Stimulated activated CD8-positive, alpha-beta memory T cell treated with anti-CD3 and anti-CD28 coated beads, Interleukin-4, amount 100 ng/mL, for 24 hours (primary cell): ENCODE measurements around the gene FXYD4.

ENCODE experiments used
- DNase-seq: peaks from one replicate; pipeline ENCODE4 v3.0.0-alpha.2; 2020; ENCODE audit warnings: low read depth

Gene FXYD4

DNA sequence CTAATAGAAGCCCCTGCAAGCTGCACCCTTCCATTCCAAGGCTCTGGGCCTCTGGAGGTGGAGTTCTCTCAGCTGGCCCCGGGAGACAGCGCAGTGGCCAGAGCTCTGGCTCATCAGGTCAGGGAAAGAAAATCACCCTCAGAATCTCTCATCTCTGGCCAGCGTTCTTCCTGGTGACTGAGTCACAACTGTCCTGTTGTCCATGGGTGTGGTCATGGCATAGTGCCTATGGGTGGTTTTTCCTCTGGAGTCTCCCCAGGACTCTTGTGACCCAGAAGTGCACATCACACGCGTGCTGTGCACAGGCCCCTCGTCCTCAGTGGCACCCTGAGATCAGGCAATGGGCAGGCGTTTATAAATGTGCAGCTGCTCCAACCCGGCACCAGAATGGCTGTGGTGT is 27.4 kb upstream of the FXYD4 start:
- no peak for DNase-seq

DNA sequence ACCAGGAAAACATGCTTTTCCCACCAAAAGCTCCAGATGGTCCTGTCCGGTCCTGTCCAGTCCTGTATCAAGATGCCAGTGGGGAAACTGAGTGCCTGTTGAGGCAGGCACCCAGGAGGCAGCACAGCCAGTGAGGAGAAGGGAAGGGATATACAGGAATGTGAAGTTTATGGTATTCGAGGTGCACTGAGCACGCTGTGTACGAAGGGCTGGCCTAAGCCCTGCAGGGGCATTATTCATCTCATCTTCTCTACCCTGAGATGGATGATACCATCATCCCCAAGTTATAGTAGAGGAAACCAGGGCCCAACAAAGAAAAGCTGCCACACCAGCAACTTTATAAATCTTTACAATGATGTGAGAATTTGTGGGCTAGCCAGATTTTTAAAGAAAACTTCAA is 23.4 kb upstream of the FXYD4 start:
- DNase-seq: no peak

DNA sequence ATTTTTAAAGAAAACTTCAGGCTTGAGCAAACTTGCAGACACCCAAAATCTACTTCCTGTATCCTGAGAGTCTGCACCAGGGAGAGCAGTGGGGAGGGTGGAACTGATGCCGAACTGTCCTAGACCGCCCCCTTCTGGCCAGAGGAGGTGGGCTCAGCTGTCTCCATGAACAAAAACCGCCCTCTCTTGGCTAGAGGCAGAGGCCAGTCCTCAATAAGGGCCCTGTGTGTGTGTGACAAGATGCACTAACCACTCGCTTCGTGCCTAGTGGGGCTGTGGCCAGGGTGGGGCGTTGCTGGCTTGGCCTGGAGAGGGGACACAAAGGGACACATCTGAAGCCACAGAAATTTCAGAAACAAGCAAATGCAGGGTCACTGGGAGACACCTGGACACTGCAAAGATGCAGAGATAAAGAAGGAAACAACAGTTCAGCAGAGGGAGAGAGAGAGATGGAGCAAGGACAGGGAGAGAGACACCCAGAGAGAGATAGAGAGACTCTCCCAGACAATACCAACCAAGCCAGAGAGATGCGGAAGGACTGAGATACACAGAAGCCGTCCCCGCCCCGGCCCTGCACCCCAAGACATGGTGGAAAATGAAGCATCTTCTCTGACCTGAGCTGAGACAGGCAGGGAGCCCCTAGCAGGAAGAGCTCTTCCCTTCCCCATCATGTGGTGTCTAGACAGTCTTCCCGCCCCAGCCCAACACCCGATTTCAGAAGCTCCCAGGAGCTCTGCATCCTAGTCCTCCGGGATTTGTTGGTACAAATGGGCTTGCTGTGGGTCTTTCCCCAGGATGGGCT is 22.7 kb upstream of the FXYD4 start:
- peak; percentile 72 for DNase-seq

DNA sequence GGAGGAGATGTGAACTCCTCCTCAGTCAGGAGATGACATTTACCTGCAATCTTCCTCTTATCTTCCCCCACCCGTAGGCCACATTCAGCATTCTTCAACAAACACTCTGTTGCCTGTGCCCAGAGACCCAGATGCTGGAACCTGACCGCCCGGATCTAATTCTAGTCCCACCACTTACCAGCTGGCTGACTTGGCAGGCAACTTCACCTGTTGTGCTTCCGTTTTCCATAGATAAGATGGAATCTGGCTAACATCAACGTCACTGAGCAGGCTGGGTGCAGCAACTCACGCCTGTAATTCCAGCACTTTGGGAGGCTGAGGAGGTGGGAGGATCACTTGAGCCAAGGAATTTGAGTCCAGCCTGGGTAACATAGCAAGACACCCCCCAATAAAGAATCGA is 21.3 kb upstream of the FXYD4 start:
- DNase-seq: no peak

DNA sequence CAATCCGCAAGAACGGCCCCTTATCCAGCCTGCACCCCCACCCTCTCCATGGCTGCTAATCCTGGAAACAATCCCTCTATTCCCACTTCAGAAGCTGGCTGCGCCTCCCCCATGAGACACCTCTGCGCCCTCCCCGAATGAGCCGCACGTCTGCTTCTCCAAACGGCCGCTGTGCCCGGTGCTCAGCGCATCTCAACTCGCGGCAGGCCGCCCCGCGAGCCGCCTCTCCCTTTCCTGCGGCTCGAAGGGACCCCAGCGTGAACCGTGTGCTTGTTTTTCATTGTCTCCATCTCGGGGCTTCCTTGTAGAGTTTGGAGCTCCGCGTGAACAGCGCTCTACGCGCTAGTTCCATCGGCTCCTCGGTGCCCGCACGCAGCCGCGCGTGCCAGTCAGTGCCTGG is 20.8 kb upstream of the FXYD4 start:
- no peak for DNase-seq

DNA sequence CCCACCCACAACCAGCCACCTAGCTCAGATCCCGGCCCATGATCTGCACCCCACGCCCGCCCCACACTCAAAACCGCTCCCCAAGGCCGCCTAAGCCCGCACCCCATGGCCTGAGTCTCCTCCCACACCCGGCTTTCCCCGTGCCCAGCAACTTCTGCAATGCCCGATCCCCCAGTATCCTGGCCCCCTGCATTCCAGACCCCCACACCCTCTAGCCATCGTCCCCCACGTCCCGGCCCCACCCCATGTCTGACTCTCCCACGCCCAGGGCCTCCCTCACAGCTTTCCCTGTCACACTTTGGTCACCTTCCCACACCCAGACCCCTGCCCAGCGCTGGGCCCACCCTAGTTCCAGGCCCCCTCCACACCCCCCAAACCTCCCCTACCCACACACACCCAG is 20.1 kb upstream of the FXYD4 start:
- DNase-seq: no peak

DNA sequence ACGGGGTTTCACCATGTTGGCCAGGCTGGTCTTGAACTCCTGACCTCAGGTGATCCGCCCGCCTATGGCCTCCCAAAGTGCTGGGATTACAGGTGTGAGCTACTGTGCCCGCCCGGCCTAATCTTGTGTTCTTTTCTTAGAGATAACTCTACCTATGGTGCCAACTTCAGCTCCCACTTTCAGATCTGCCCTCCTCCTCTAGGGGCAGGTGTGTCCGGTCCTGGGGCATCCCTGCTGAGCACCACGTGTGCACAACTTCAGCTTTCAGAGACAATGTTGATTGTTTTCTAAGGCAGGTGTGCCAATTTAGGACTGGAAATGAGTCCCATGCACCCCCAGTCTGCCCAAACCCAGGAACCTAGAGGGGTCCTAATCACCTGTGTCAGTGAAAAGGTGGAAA is 18.5 kb upstream of the FXYD4 start:
- no peak for DNase-seq

DNA sequence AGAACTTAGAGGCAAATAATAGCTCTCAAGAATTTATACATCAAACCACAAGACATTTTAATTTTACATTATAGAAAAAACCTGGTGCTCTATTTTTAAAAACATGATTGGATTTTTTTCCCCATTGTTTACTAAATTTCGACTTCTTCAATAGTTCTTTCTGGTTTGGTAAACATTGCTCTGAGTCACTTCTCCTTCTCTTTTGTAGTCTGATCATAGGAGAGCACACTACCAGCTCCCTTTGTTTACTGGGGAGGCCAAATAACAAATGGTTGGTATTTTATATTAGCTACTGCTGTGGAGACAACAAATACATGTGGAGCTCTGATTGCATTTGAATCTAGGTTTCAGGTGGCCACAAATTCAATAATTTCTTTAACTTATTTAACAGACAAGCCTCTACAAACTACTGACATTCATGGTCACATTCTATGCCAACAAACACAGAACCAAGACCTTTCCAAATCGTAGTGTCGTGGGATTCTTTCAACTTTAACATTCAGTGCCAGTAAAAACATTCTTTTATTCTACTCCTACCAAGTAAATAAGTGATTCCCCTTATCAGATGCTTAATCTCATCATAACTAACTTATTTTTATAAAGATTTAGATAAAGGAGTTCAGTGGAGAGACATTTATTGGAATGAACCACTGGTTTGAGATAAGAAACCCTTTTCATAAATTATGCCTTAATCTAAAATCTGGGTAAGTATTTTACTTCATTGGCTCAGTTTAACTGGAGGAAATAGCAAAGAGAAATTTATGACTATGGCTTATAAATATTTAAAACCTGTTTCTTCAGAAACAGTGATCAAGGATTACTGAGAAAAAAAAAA is 17.7 kb upstream of the FXYD4 start:
- no peak for DNase-seq

DNA sequence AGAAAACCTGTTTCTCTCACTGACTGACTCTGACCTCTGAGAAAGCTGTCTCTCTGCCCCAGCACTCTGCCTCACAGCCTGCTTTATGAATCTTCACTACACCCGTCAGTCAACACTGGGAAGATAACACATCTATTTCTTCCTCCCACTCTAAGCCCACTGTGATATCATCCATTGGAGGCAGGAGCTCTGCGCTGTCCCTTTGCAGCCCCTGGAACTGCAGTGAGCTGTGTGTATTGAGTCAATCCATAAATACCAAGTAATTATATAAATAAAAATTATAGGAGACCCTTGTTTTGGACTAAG is 17.2 kb upstream of the FXYD4 start:
- no peak for DNase-seq

DNA sequence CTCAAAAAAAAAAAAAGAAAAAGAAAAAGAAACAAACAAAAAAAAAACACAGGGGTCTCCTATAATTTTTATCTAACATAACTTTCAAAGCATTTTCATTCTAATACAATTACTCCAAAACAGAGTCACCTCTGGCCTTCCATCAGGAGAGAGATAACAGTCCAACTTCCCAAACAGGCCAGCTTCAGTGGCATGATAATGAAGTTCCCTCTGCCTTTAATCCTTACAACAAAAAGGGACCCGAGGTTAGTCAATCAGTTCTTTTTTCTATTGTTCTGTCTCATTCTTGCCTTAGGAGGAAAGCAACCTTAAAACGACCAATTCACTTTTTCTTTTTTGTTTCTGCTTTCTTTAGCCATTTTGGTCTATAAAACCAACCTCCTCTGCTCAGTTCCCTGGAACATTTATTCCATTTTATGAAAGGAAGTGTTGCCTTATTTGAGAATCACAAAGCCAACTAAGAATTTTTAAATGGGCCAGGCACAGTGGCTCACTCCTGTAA is 16.5 kb upstream of the FXYD4 start:
- no peak for DNase-seq

DNA sequence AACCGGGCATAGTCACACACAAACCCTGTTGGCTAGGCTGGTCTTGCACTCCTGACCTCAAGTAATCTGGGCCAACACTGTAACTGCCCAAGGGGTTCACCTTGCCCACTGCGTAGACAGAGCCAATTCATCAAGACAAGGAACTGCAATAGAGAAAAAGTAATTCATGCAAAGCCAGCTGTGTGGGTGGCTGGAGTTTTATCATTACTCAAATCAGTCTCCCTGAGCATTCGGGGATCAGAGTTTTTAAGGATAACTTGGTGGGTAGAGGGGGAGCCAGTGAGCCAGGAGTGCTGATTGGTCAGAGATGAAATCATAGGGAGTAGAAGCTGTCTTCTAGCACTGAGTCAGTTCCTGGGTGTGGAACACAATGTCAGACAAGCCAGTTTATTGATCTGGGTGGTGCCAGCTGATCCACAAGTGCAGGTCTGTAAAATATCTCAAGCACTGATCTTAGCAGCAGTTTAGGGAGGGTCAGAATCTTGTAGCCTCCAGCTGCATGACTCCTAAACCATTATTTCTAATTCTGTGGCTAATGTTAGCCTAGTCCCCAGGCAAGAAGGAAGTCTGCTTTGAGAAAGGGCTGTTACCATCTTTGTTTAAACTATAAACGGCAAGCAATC is 15.6 kb upstream of the FXYD4 start:
- no peak for DNase-seq

DNA sequence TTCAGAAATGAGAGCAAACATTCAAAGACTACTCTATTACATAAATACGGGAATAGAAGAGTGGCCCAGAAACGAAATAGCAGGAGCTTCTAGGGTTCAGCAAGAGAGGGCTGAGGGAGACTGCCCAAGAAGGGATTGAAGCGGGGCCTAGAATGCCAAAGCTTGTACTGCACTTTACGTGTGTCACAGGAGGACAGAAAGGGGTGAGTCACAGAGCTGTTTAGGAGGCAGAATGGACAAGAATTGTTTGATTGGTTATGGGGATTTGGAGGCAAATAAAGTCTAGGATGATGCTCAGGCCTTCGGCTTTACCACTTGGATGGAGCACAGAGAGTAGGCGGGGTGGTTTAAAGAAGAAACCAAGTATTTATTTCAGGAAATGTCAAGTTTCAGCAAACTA is 11.3 kb upstream of the FXYD4 start:
- DNase-seq: no peak

DNA sequence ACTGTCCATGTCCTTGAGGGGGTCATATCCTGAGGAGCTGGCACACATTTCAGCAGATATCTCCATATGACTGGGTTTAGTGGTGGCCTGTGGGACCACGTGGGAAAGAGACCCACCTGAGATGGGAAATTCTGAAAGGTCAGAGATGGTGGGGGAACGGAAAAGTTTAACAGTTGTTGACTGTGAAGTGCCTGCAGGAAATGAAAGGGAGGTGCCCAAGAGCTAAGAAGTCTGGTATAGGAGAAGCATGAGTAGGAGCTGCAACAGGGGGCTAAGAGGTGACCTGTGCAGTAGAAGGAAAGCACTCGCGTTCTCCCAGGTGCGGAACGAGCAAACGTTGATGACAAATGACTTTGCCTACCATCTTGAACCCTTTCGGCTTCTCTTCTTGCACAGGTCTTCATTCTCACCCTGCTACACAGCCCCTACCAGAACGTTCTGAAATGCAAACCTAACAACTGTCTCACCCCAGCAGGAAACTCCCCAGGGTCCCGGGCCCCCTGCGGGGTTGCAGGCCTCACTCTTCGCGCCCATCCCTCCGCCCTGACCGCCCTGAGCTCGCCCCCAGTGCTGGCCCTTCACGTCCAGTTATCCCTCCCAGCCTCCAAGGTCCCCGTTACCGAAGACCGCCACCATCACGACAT is 9.8 kb upstream of the FXYD4 start:
- DNase-seq: no peak

DNA sequence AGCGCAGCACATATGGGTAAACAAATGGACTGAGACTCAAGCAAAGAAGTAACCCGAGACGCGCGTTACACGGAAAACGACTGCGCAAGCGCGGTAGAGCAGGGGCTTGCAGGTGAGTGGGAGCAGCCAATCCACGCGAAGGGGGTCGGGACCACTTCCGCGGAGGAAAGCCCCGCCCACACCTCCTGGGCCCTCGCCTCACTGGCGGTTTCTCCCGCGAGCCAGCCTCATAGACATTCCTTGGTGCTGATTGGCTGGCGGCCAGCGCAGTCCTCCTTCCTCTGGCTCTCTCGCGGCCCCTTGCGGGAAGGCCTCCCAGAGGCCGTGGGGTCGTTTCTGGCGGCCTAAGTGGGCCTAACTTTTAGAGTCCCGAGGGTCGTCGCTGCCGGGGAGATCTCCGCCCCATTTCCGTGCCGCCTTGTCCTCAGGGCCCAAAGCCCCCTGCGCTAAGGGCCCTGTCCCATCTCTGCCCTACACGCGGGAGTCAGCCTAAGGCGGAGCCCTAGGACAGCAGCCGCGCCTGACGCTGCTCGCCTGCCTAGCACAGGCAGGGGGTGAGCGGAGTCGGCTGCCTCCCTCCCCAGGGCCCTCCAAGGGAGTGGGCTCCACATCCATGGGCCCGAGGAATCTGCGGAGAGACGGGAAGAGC is 9.1 kb upstream of the FXYD4 start:
- DNase-seq: peak; percentile 91

DNA sequence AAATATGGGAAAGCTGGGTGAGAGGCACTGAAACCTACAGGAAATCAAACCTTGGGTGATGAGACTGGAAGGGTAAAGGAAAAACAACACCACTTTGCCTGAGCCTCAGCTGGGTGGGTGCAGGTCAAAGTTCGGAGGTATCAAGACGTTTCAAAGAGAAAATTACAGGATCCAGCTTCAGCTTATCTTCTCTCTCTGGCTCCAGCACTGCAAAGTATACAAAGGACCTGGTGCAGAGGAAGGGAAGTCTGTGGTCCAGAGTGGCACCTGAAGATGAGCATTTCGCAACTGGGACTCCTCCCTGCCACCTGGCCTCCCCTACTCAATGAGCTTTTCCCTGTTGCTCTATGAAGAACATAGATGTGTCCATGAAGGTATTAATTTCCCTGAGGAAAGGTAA is 6.4 kb upstream of the FXYD4 start:
- DNase-seq: no peak

DNA sequence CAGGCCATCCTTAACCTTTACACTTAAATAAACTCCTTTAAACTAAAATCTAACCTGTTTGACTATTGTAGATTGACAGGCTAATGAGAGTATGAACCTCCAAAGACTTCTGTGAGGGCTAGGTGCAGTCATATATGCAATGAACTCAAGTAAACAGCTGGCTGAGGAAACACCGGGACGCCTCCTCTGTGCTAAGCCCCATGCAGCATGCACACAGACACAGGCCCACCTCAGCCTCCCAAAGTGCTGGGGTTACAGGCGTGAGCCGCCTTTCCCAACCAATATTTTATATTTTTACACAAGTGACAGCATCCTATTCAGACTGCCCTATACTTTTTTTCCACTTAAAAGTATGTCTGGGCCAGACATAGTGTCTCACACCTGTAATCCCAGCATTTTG is 1.5 kb upstream of the FXYD4 start:
- DNase-seq: no peak

DNA sequence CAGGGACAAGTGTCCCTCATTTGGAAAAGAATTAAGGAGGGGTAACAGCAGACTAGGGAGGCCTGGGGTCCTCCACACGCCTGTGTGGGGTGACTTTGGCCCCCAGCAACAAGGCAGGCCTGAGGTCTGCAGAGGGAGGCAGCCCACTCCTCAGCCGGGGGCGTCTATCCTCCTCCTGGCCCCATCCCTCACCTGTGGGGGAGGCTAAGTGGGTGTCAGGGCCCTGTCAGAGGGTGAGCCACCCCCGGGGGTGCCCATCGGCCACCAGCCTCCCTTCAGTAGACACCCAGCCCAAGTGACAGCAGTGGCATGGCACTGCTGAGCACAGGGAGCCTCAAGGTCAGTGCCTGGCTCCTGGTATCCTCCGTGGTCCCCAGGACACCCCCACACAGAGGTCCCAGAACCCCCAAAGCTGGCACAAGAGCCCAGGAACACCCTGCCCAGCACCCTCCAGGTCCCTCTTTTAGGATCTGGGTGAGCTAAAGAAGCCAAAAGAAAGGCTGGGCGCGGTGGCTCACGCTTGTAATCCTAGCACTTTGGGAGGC is 693 bp upstream of the FXYD4 start:
- no peak for DNase-seq

DNA sequence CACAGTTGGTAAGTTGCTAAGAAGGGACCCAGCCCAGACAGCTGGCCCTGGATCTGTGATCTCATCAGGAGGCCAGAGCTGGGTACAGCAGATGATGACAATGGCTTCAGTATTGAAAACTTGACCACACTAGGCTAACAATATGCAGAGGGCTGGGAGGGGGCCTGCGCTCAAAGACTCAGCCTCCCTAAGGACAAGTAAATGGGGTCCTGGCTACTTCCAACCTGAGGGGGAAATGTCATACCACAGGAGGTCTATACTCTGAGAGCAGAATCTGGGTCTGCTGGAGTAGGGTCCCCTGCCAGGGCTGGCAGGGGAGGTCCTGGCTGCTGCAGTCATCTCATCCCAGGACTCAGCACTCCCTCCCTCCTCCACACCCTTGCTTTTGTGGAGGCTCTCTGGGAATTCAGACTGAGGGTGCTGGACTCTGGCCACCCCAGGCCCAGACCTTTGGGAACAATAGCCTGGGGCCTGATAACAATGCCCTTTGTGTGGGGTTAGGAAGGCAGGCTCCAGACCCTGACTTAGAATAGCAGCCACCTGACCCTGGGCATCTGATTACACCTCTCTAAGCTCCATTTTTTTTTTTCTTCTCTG is 1.4 kb downstream of the FXYD4 start:
- DNase-seq: no peak

DNA sequence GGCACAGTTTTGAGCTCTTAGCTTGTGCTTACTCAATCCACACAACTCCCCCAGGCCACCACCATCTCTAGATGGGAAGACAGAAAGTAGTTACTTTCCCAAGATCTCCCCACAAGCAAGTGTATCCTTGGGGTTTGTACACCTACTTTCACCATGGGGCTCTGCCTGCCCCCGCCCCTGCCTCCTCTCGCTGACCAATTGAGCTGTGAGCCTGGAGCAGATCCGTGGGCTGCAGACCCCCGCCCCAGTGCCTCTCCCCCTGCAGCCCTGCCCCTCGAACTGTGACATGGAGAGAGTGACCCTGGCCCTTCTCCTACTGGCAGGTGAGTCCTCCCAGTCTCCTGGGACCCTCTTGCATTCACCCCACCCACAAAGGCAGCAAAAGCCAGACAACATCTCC is 2.0 kb downstream of the FXYD4 start:
- DNase-seq: no peak

DNA sequence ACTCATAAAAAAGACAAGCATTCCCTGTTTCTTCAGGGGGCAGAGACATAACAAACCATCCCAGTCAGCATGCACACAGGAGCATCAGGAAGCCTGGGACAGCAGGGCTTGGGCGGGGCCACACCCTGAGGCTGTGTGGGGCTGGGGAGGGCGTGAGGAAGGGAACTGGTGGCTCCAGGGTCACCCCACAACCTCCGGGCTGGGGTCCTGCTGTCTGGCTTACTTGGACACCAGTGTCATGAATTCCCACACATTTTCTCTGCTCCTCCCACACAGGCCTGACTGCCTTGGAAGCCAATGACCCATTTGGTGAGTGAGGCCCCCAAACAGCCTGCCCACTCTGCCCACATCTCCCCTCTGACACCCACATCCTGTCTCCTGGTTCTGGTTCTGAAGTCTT is 2.8 kb downstream of the FXYD4 start:
- no peak for DNase-seq

DNA sequence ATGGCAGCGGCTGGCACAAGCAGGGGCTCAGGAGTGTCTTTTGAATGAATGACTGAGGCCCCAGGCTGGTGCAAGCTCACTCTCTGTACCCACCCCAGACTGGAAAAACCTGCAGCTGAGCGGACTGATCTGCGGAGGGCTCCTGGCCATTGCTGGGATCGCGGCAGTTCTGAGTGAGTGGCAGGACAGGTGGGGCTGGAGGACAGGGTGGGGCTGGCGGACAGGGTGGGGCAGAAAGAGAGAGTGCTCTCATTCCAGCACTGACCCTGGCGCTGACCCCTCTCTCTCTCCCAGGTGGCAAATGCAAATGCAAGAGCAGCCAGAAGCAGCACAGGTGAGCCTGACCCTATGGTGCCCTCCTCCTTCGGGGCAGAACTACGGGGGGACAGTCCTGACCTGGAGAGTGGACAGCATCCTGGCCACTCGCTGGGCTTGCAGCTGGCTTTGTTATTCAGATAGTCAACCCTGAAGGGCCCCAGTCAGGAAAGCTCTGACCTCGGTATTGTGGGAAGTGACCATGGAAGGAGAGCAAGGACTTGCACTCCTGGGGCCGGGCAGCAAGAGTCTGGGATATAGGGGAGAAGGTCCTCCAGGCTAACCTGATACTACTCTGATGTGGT is 4.1 kb downstream of the FXYD4 start:
- DNase-seq: no peak
